K562 (cell line): Measurements from ENCODE around the gene STAB2. TPM values are rescaled to one million over a fixed set of nuclear protein-coding genes. Genes with fewer than 3 reads are reported as not detected.

Experiments used
- ATAC-seq: fragments of 200-7000 bp; cut with Tn5 transposase; 3 replicates; pipeline ENCODE4 v1.9.1; 2020; ENCODE audit warnings: moderate library complexity
- BruUV-seq: library from RNA; stranded (reverse); fragments of 400-500 nt; replicated peaks from 2 replicates; lab custom pipeline; 2021; lab: Mats Ljungman, UMichigan
- CTCF ChIA-PET: fragments of 300-600 bp; formaldehyde crosslinking; extraction: SDS; loops from one replicate; lab custom pipeline; 2021; ENCODE audit warnings: low intra/inter-chr PET ratio; lab: Yijun Ruan, JAX
- POLR2A ChIA-PET: fragments of 300-600, 350-650 bp; sonication (Branson Sonifier 250); formaldehyde crosslinking; extraction: SDS; loops from one replicate; lab custom pipeline; 2021; ENCODE audit warnings: antibody characterized with exemption, inconsistent platforms; lab: Yijun Ruan, JAX
- DNase-seq, 4 experiments: peaks; one replicate each; pipeline versions ENCODE4 v3.0.0 to v3.0.0-alpha.2; 2011 to 2018; ENCODE audit warnings: low spot score in 3 of 4, mixed read lengths in 3 of 4; ENCODE audit errors: extremely low read depth in 1 of 4
- FAIRE-seq: peaks from 2 replicates; lab custom pipeline; 2011; peaks lifted over from hg19 to GRCh38; lab: Jason Lieb, UNC
- H2AFZ ChIP-seq: 2 replicates; pipeline ENCODE4 v1.6.0; 2011; ENCODE audit warnings: low read depth, low read length, control low read depth, inconsistent platforms
- H3K27ac ChIP-seq: fragments of 200-600 bp; 3 replicates; pipeline ENCODE4 v1.8.0; 2011; ENCODE audit warnings: low read depth, mild to moderate bottlenecking, control low read depth, inconsistent platforms, low read length, moderate library complexity, mixed read lengths; ENCODE audit errors: extremely low read depth
- H3K27me3 ChIP-seq, 2 experiments: fragments of 300-600 bp in 1 of 2; 2 replicates in 1 of 2; 3 replicates in 1 of 2; pipeline versions ENCODE4 v1.6.0 to v1.8.0; 2011; ENCODE audit warnings: inconsistent platforms in 2 of 2, low read length in 2 of 2, mild to moderate bottlenecking in 1 of 2, mixed read lengths in 1 of 2, moderate library complexity in 1 of 2; ENCODE audit not compliant: control insufficient read depth in 2 of 2, insufficient read depth in 2 of 2
- H3K36me3 ChIP-seq: fragments of 300-600 bp; 3 replicates; pipeline ENCODE4 v1.8.0; 2011; ENCODE audit warnings: mild to moderate bottlenecking, low read length, inconsistent platforms; ENCODE audit not compliant: control insufficient read depth, insufficient read depth
- H3K4me1 ChIP-seq, 2 experiments: fragments of 200-600 bp in 1 of 2; replicated peaks in 1 of 2; 2 replicates in 1 of 2; 3 replicates in 1 of 2; pipeline versions ENCODE4 v1.5.1 to v1.8.0; 2011; ENCODE audit warnings: inconsistent platforms in 2 of 2, low read length in 2 of 2, mild to moderate bottlenecking in 1 of 2, mixed read lengths in 1 of 2, moderate library complexity in 1 of 2; ENCODE audit not compliant: control insufficient read depth in 2 of 2, insufficient read depth in 2 of 2
- H3K4me2 ChIP-seq: 2 replicates; pipeline ENCODE4 v1.6.1; 2011; ENCODE audit warnings: low read length, control low read depth, inconsistent platforms, mixed read lengths; ENCODE audit not compliant: insufficient read depth
- H3K4me3 ChIP-seq: fragments of 200-600 bp; sonication (generic), shearing (Covaris generic); 2 replicates; pipeline ENCODE4 v1.5.1; 2016; ENCODE audit warnings: control low read depth, inconsistent platforms
- H3K79me2 ChIP-seq: fragments of 200-600 bp; 3 replicates; pipeline ENCODE4 v1.8.0; 2011; ENCODE audit warnings: low read length, inconsistent platforms; ENCODE audit not compliant: control insufficient read depth, insufficient read depth
- H3K9ac ChIP-seq, 2 experiments: 2 replicates each; pipeline versions ENCODE4 v1.6.0 to v1.6.1; 2011; ENCODE audit warnings: low read depth in 2 of 2, low read length in 2 of 2, control low read depth in 1 of 2, inconsistent platforms in 1 of 2, mild to moderate bottlenecking in 1 of 2, mixed read lengths in 1 of 2; ENCODE audit not compliant: insufficient read depth in 1 of 2
- H3K9me1 ChIP-seq: one replicate; pipeline ENCODE4 v1.6.0; 2011; ENCODE audit warnings: inconsistent platforms, mild to moderate bottlenecking, low read length, moderate library complexity; ENCODE audit not compliant: control insufficient read depth, insufficient read depth
- H3K9me3 ChIP-seq: replicated peaks from 2 replicates; pipeline ENCODE4 v1.5.1; 2011; ENCODE audit warnings: low read depth, low read length, inconsistent platforms; ENCODE audit not compliant: control insufficient read depth, insufficient read depth
- H4K20me1 ChIP-seq: replicated peaks from 2 replicates; pipeline ENCODE4 v1.6.1; 2011; ENCODE audit warnings: low read length, inconsistent platforms, mixed read lengths; ENCODE audit not compliant: control insufficient read depth, insufficient read depth
- DDX20 ChIP-seq: fragments of 450-650 bp; IDR thresholded peaks from 2 replicates; pipeline ENCODE4 v1.6.1; 2016; ENCODE audit warnings: missing genetic modification characterization, low read depth, mild to moderate bottlenecking, missing compliant biosample characterization, moderate library complexity
- HNRNPL ChIP-seq: fragments of 200-400 bp; formaldehyde crosslinking; IDR thresholded peaks from 2 replicates; pipeline ENCODE4 v1.6.1; 2017; ENCODE audit warnings: low read depth, mild to moderate bottlenecking, low read length
- PML ChIP-seq: IDR thresholded peaks from 2 replicates; pipeline ENCODE4 v1.6.1; 2012; ENCODE audit warnings: low read length, inconsistent platforms
- THRB ChIP-seq: fragments of 450-650 bp; formaldehyde crosslinking; conservative IDR thresholded peaks from 2 replicates; pipeline ENCODE4 v1.4.0; 2022; ENCODE audit warnings: mild to moderate bottlenecking, missing genetic modification characterization
- ZNF316 ChIP-seq: fragments of 450-650 bp; IDR thresholded peaks from 2 replicates; pipeline ENCODE4 v1.6.1; 2016
- WGBS: fragments of 100-300 bp; shearing (Covaris generic); methylation state at CpG from one replicate; pipeline ENCODE4 v1.1.6; 2016; ENCODE audit warnings: low coverage, mixed read lengths; ENCODE audit not compliant: insufficient coverage; ENCODE audit errors: missing lambda C conversion rate; 5-methylcytosine and 5-hydroxymethylcytosine counted together
- in situ Hi-C: fragments of 300-500 bp; cut with MboI; formaldehyde crosslinking; loops from 4 replicates; pipeline ENCODE4 v1.15.0; 2018; ENCODE audit warnings: inconsistent platforms, mixed read lengths
- intact Hi-C: fragments of 100-400 bp; cut with micrococcal nuclease; formaldehyde crosslinking; loops from 2 replicates; pipeline ENCODE4 v1.14.2; 2022
- polyA plus RNA-seq, 8 experiments: library from polyadenylated mRNA; depleted of rRNA in 4 of 8; stranded (reverse) in 5 of 8; unstranded in 3 of 8; fragments of >200 nt; fragmentation: Nextera tagmentation in 2 of 8; fragmentation: Illumina TruSeq in 1 of 8; extraction: Ambion mirVana in 2 of 8; extraction: Trizol in 1 of 8; gene quantifications; 2 replicates each; pipeline versions ENCODE4 v1.2.1 to v1.2.3, GENCODE V29; 2011 to 2014; ENCODE audit warnings: inconsistent platforms in 1 of 8, missing spikeins in 1 of 8
- total RNA-seq, 7 experiments: library from RNA; depleted of rRNA in 6 of 7; stranded (reverse); fragments of >200 nt in 6 of 7; fragmentation: Illumina TruSeq in 2 of 7; extraction: Trizol in 2 of 7; gene quantifications; 2 replicates each; pipeline versions ENCODE4 v1.2.1 to v1.2.3, GENCODE V29; 2011 to 2021; ENCODE audit warnings: low replicate concordance in 1 of 7

STAB2 gene
- total and polyA plus RNA-seq, 9 of the 15 experiments (the other 6 are each of a cell fraction or from before 2014, with no cell fraction given), result 0.10 TPM; not detected in 8

- Histone ChIP-seq H3K36me3 (no peaks in the 10 kb centered on the region), H3K9me3 (no peaks in the 10 kb centered on the region), H3K27me3 (peaks cover 0 to 17% of the 10 kb centered on the region in 2 experiments; a peak in 2 of 5 replicates), H3K9me1 (no peaks in the 10 kb centered on the region), H3K4me3 (no peak overlapping the region), H3K4me1 (no peaks in the 10 kb centered on the region), H3K4me2 (no peak overlapping the region)
- no peak for DNase-seq
- intact Hi-C loops, result no loop called here
- WGBS, result 0% methylated on average over 6 of the region's 6 CpGs
- TF ChIP-seq DDX20 (no peak), PML (no peak), ZNF316 (peak; percentile 16; the same call in 1 of the 2 replicates), THRB (CRISPR knock-in tag) (no peak), HNRNPL (no peak)
- TF ChIP-seq, all 486 proteins: peak for 1
- Histone ChIP-seq H4K20me1 (0 out of 2 replicates have a peak, but pooled peaks cover 5% of the 10 kb centered on the region), H2AFZ (no peak overlapping the region), H3K79me2 (no peaks in the 10 kb centered on the region), H3K9ac (no peak overlapping the region), H3K27ac (no peak overlapping the region)
- no TSS peak for BruUV-seq
- POLR2A ChIA-PET, result interaction anchor here (1.4 kb wide), 1 partner anchor 8 kb away, joined by 3 read pairs; no protein-coding TSS in a partner anchor
- FAIRE-seq (no peak), ATAC-seq (no peak)
- in situ Hi-C loops, result no loop called here
- CTCF ChIA-PET, result no interaction called here
These were observed 101.4 kb downstream of the STAB2 start for GRCh38 chr12:103688376-103689063.
